GM18502 (cell line): ENCODE measurements around the gene ADCY5.

ENCODE experiments used
- ATAC-seq: cut with Tn5 transposase; IDR thresholded peaks from one replicate; pipeline ENCODE4 v1.9.1; 2021; ENCODE audit warnings: mild to moderate bottlenecking; ENCODE audit not compliant: unreplicated experiment, poor library complexity

Gene ADCY5

GRCh38 chr3:123348471-123349200 is 100.3 kb downstream of the ADCY5 start:
- ATAC-seq: no peak

DNA sequence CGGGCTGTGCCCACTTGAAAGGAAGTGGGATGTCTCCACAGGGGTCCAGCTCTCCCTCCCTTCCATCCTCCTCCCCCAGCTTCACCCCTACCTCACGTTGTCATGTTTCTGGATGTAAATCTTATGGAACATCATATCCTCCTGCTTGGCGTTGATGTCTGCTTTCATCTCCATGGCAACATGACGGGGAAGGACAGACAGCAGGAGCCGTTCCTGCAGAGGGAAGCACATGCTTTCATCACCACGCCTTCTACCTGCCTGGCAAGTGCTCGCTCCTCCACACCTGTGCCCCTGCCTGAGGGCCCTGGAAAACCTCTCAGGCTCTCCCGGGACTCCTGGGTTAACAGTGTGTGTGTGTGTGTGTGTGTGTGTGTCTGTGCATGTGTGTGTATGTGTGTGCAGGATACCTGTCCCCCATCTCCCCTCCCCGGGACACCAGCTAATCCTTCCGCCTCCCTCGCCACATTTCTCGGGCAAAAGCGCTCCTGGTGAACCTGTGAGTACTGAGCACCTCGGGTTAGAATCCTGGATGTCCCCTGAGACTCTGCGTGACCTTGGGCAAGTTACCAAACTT is 101.1 kb downstream of the ADCY5 start:
- ATAC-seq: no peak

- no peak for ATAC-seq
Observed at GRCh38 chr3:123347205-123347604, 101.7 kb downstream of the ADCY5 start.

GRCh38 chr3:123346021-123346420 is 102.9 kb downstream of the ADCY5 start:
- ATAC-seq: no peak

DNA sequence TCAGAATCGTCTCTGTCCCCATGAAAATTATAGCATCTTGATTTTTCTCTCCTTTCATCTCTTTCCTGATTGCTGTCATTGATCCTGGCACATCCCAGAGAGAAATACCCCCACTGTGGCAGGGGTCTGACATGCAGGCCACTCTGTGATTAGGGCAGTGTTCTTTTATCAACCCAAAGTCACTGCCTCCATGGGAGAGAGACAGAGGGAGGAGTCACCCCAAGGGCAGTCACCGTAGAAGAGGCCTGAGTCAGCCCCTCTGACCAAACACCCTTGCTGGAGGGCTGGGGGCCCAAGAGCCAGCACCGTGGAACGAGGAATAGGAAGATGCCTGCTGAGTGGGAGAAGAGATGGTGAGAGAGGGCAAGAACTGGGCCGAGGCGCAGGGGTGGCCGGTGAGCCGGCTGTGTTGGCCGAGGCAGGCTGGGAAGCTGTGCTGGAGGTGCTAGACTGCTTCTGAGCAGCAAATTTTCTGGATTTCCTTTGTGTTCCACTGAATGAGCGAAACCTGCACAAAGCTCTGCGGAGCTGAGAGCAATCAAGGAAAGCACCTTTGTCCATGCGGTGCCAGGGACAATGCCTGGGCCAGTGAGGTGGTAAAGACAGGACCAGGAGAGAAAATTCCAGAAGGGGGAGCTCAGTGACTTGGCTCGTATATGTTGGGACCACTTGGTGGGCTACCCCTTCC is 103.8 kb downstream of the ADCY5 start:
- no peak for ATAC-seq

GRCh38 chr3:123344175-123344906 is 104.5 kb downstream of the ADCY5 start:
- ATAC-seq: peak; percentile 66

GRCh38 chr3:123343296-123344174 is 105.4 kb downstream of the ADCY5 start:
- no peak for ATAC-seq

- ATAC-seq: no peak
Observed at GRCh38 chr3:123342631-123343080, 106.2 kb downstream of the ADCY5 start.

DNA sequence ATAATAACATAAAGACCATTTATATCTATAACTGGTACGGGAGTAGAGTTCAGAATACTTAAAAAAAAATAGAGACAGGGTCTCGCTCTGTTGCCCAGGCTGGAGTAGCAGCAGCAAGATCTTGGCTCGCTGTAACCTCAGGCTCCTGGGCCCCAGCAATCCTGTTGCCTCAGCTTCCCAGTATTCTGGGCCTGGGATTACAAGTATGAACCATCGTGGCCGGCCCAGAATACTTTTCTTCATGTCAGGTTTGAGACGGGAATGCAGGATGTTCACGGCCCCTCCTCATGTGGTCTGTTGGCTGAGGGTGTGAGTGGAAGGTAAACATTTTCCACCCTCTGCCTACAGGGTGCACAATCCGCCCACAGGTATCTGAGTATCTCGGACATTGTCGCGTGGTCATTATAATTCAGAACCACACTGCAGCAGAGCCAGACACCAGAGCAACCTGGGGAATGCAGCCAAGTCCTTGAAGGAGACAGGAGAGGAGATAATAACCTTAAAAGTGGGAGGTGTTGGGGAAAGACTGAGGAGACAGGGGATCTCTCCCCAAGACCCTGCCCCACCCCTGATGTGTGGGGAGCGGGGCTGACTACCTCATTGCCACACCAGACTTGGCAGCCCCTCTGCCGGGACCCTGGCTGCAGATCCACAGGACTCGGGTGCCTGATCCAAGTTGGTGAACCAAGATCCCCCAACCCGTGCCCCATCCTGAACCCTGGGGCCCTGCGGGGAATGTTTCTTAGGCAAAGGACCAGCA is 106.8 kb downstream of the ADCY5 start:
- ATAC-seq: no peak

- ATAC-seq: no peak
Observed at GRCh38 chr3:123340336-123340735, 108.6 kb downstream of the ADCY5 start.

DNA sequence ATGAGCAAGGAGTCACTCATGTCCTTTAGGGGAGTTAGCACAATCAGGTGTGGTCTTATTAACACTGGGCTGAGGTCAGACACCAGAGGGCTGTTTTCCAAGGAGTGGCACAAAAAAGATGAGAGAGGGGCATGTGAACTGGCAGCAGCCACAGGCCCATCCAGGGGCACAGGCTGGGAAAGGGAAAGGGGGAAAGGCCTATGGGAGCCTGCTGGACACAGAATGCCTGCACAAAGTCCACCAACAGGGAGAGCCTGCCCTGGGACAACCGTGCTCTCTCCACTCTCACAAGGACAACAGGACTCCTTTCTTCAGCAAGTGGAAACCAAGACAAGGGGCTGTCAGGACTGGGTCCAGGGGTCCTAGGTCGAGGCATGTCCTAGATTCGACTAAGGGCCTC is 109.6 kb downstream of the ADCY5 start:
- no peak for ATAC-seq

- ATAC-seq: no peak
Observed at GRCh38 chr3:123338620-123339061, 110.2 kb downstream of the ADCY5 start.

- no peak for ATAC-seq
Observed at GRCh38 chr3:123337948-123338619, 110.8 kb downstream of the ADCY5 start.

GRCh38 chr3:123337226-123337625 is 111.7 kb downstream of the ADCY5 start:
- no peak for ATAC-seq

GRCh38 chr3:123336441-123336851 is 112.4 kb downstream of the ADCY5 start:
- no peak for ATAC-seq

- ATAC-seq: no peak
Observed at GRCh38 chr3:123336001-123336400, 112.9 kb downstream of the ADCY5 start.

DNA sequence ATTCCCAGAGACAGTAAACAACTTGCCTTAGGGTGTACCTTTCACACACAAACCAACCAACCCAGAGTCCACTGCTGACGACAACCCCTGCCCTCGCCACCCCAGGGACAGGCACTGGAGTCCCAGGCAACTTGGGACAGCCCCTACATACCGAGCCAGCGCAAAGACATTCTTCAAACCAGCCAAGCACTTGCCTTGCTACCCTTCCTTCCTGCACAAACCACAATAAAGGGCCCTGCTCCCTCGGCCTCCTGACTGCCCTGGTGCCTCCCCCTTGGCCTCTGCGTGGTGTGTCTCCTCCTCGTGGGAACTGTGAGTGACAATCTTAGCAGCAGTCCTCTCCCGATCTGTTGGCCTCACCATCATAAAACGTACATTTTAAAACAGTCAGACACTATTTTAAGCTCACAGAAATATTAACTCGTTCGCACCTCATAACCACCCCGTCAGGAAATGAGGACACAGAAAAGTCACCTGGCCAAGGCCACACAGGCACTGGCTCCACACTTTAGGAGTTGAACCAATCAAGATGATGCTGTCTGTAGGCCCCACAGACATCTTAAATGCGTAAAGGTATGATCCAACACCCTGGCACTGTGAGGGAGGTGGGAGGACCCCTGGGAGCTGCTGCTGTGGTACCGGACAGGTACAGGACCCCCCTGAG is 113.8 kb downstream of the ADCY5 start:
- ATAC-seq: no peak

DNA sequence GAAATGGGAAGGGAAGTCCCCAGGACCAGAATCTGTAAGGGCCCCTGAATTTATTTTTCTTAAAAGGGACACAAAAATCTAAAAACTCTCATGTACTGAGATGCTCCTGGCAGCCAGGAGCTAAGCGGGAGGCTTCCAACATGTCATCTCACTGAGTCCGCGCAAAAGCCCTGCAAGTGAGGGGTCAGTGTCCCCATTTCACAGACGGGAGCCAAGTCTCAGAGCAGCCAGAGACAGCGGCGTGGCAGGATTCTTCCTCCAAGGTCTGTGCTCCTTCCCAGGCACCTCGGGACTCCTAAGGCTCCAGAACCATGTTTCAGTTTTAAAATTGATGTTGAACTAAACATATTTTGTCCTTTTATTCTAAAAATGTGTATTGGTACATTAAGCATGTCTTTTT is 114.8 kb downstream of the ADCY5 start:
- no peak for ATAC-seq
